HL-60 (cell line): Measurements from ENCODE around the gene STX1A.

ENCODE experiments used
- DNase-seq, 2 experiments: peaks; one replicate each; pipeline ENCODE4 v3.0.0-alpha.2; 2010 to 2020; ENCODE audit warnings: low read depth in 1 of 2, low spot score in 1 of 2
- H3K27ac ChIP-seq: fragments of 250-450 bp; sonication (Bioruptor Pico); replicated peaks from 2 replicates; pipeline ENCODE4 v1.5.1; 2020; ENCODE audit warnings: mild to moderate bottlenecking, moderate library complexity
- H3K27me3 ChIP-seq: fragments of 250-450 bp; sonication (Bioruptor Pico); 2 replicates; pipeline ENCODE4 v1.5.1; 2021; ENCODE audit warnings: mild to moderate bottlenecking, moderate library complexity; ENCODE audit not compliant: insufficient read depth, poor library complexity, severe bottlenecking
- H3K4me3 ChIP-seq: replicated peaks from 2 replicates; pipeline ENCODE4 v1.5.1; 2011; ENCODE audit warnings: mild to moderate bottlenecking, control low read depth, low read length; ENCODE audit not compliant: insufficient read depth
- CTCF ChIP-seq: IDR thresholded peaks from one replicate; pipeline ENCODE4 v1.5.1; 2011; ENCODE audit warnings: low read length, control low read depth, inconsistent platforms; ENCODE audit not compliant: insufficient read depth
- GABPA ChIP-seq: IDR thresholded peaks from 2 replicates; pipeline ENCODE4 v1.6.1; 2012; ENCODE audit warnings: low read depth
- POLR2AphosphoS5 ChIP-seq: IDR thresholded peaks from 2 replicates; pipeline ENCODE4 v1.6.1; 2012; ENCODE audit warnings: low read depth
- REST ChIP-seq: IDR thresholded peaks from 2 replicates; pipeline ENCODE4 v1.6.1; 2012; ENCODE audit warnings: low read depth; ENCODE audit not compliant: insufficient replicate concordance
- SPI1 ChIP-seq: IDR thresholded peaks from 2 replicates; pipeline ENCODE4 v1.6.1; 2012; ENCODE audit warnings: low read depth, mild to moderate bottlenecking, borderline replicate concordance

Gene STX1A

DNA sequence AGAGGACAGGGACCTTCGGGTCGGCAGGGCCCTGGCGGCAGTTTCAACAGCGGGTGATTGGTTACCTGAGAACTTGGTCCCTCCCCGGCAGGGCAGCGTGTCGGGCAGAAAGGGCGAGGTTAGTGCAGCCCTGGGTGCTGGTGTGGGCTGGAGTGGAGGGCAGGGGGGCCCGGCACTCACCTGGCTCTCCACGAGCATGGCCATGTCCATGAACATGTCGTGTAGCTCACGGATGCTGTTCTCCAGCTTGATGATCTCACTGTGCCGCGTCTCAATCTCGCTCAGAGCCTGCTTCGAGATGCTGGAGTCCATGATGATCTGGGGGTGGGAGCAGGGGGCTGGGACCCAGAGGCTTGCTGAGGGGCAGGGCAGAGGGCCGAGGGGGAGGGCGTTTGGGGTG lies 16.8 kb downstream of the STX1A start:
- TF ChIP-seq REST = no peak
- no peak for TF ChIP-seq GABPA
- no peak for TF ChIP-seq POLR2AphosphoS5
- no peak for TF ChIP-seq CTCF
- TF ChIP-seq SPI1 = no peak
- H3K4me3 ChIP-seq = no peak overlapping the region
- no peak overlapping the region for H3K27ac ChIP-seq
- H3K27me3 ChIP-seq = no peaks in the 10 kb centered on the region
- no peak for DNase-seq

DNA sequence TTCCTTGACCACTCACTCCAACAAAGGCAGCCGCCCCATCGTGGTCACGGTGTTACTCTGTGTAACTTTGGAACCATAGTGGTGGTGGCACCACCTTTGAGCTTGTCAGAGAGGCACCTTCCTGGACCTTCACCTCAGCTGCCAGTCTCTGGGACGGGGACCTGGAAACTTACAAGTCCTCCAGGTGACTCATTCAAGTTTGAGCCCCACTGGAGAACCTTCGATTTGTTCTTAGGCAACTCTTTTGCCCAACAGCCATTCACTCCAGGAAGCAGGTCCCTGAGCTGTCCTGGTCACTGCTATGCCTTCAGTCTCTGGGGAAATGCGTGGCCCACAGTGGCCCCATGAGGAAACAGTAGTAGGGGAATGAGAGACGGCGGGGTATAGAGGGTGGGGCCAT lies 17.2 kb downstream of the STX1A start:
- DNase-seq = no peak
- no peak overlapping the region for H3K4me3 ChIP-seq
- no peak overlapping the region for H3K27ac ChIP-seq
- no peak for TF ChIP-seq GABPA
- no peak for TF ChIP-seq CTCF
- H3K27me3 ChIP-seq = no peaks in the 10 kb centered on the region

GRCh38 chr7:73701357-73701995 lies 18.0 kb downstream of the STX1A start:
- DNase-seq = peak in 1 of 2 experiments; percentile 23
- TF ChIP-seq SPI1 (no peak), CTCF (peak; percentile 2), POLR2AphosphoS5 (no peak)
- Histone ChIP-seq H3K27me3 (no peaks in the 10 kb centered on the region), H3K4me3 (no peak overlapping the region), H3K27ac (no peak overlapping the region)

DNA sequence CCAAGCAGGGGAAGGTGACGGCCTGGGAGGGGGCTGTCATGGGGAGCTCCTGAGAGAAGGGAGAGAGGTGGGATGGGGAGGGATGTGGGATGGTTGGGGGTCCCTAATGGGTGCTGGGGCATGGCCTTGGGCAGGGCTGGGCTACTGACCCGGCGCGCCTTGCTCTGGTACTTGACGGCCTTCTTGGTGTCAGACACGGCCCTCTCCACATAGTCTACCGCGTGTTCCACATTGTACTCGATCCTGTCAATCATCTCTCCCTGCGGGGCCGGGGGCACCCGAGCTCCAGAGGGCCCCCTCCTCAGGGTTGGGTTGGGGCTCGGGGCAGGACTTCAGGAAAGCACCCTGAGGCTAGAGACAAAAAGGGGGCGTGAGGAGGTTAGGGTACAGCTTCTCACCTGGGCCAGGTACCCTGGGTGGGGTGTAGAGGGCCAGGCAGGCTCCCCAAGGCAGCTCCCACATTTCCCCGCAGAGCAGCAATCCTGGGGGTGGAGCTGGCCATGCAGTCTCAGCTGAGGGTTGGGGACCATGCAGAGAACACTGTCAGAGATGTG lies 18.8 kb downstream of the STX1A start:
- Histone ChIP-seq H3K4me3 (no peak overlapping the region), H3K27me3 (no peaks in the 10 kb centered on the region), H3K27ac (no peak overlapping the region)
- no peak for DNase-seq
- no peak for TF ChIP-seq GABPA
- TF ChIP-seq POLR2AphosphoS5 = no peak

DNA sequence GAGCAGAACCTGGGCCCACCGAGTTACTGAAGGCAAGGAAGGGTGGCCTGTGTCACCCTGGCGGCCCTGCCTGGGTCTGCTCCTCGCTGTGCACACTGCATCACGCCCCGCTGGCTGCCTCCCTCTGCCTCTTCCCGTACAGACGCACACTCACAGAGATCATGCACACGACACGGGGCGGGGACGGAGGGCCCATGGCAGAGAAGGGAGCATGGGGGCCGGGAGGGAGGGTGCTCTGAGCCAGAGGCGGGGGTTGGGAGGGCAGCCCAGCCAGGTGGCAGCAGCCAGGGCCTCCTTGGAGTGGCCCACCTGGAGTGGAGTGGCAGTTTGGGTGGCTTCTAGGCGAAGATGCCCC lies 19.4 kb downstream of the STX1A start:
- H3K4me3 ChIP-seq = no peak overlapping the region
- H3K27ac ChIP-seq = no peak overlapping the region
- DNase-seq = no peak
- no peak for TF ChIP-seq SPI1
- TF ChIP-seq POLR2AphosphoS5 = no peak
- no peak for TF ChIP-seq GABPA
- TF ChIP-seq REST = no peak
- TF ChIP-seq CTCF = no peak
- H3K27me3 ChIP-seq = no peaks in the 10 kb centered on the region
